ENCODE measurements around the gene SLC24A5.

The SLC24A5 gene

DNA sequence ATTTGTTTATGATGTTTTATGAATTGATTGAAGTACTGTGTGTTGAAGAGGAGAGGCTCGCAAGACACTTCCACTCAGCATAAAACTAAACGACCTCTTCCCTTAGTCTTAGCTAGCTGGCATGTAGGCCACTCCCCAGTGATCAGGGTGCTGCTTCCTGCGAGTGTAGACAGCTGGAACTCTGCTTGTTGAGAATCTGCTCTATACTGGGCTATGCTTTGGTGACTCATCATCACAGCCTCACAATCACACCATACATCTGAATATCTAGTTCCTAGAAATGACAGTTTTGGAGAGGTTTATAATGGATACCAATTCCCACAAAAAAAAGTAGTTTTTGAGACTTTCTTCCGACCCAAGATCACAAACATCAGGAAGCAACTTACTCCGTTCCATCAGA lies 1.5 kb upstream of the SLC24A5 start:
- DNase-seq: no peak

DNA sequence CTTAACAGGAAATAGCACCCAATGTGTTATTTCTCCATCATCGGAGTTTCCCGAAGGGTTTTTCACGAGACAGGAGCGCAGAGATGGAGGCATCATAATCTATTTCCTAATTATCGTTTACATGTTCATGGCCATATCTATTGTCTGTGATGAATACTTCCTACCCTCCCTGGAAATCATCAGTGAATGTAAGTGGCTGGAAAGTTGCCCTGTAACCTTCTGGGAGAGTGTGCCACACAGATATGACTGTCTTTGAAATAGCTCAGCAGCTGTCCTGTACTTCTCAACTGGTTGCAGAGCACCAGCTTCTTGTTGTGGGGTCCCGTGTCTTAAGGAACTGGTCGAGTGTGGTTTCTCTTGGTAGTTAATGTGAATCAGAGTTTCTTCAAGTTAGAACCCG lies 1.1 kb downstream of the SLC24A5 start:
- DNase-seq: no peak

- no peak for DNase-seq
Measured at GRCh38 chr15:48126667-48127355, 6.0 kb downstream of the SLC24A5 start.

- DNase-seq: no peak
Measured at GRCh38 chr15:48131324-48131723, 10.5 kb downstream of the SLC24A5 start.

- no peak for DNase-seq
Measured at GRCh38 chr15:48132874-48133273, 12.1 kb downstream of the SLC24A5 start.

- DNase-seq: no peak
Measured at GRCh38 chr15:48143856-48144255, 23.1 kb downstream of the SLC24A5 start.

DNA sequence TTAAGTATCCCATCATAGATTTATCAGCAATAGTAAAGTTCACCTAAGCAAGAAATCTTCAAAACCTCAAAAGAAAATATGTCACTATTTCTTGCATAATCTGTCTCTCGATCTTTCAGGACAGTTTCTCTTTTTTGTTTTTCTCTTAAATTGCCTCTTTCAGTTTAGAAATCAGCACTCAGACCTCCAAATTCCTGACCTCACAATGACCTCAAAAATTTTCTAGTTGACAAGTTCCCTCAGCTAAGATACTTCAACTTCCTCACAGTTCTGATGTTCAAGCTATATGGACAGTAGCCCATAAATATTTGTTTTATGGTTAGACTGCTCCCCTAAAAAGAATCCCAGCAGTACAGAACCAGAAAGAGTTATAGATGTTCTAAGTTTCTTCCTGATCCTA lies 24.1 kb downstream of the SLC24A5 start:
- no peak for DNase-seq

DNA sequence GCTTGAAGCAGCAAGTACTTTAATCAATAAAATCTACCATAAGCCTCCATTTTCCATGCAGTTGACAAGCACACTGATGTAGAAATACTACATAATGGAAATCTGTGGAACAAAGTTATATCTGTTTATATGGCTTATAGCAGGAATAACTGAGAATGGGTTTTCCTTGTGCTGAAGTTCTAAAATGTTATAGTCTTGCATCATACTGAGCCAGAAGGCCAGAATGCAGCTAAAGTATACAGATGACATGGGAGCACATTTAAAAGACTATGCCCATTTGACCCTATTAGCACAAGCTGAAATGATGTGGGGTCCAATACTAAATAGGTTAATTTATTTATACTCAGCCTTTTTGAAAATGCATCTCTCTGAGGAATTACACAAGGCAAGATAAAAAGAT lies 25.1 kb downstream of the SLC24A5 start:
- no peak for DNase-seq

- DNase-seq: no peak
Measured at GRCh38 chr15:48147358-48147757, 26.6 kb downstream of the SLC24A5 start.

DNA sequence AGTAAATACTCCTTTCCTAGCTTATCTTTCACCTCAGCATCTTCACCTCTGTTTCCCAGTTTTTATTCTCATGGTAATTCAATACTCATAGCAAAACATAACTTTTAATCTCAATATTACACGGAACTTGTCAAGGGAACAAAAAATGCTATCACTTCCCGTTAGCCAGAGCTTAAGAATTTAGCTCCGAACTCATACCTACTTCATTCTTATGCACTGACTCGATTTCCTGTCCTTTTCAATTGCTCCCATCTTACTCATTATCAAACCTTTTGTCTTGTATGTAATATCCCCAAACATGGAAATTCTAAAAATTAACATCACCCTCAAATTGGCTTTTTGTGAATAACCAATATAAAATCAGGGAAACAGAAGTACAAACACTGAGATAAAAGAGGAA lies 29.1 kb downstream of the SLC24A5 start:
- no peak for DNase-seq

GRCh38 chr15:48153526-48153925 lies 32.7 kb downstream of the SLC24A5 start:
- no peak for DNase-seq

DNA sequence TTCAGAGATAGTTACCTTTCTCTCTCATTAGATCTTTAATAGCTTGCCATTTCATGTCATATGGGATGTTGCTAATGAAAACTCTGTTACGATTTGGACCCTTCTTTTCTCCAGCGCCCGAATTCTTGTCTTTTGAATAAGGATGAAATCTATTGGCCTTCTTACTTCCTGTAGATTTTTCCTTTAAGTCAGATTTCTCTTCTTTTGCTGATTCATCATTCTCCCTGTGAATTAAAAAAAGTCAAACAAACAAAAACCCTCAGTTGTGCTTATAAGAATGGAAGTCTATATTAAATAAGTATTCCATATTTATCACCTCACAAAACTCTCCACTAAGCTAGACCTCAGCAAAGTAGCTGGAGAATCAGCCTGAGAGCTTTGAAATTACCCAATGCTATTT lies 47.8 kb downstream of the SLC24A5 start:
- no peak for DNase-seq

DNA sequence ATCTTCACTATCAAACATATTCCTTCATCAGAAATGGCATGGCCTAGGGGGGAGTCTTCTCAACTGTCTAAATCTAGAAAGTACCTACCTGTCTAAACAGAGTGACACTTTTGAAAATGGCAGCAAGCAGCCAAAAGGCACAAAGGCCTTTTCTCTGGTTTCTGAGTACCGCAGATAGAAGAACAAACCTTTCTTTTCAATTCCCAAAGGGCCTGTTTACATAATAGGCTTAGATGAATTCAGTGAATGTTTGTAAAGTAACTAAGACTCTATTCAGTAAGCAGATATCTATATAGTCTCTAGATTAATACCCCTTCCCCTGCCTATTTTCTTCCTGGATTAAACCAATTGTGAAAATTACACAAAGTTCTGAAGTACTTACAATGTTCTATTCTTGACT lies 50.2 kb downstream of the SLC24A5 start:
- DNase-seq: no peak

GRCh38 chr15:48175126-48175525 lies 54.3 kb downstream of the SLC24A5 start:
- DNase-seq: no peak

DNA sequence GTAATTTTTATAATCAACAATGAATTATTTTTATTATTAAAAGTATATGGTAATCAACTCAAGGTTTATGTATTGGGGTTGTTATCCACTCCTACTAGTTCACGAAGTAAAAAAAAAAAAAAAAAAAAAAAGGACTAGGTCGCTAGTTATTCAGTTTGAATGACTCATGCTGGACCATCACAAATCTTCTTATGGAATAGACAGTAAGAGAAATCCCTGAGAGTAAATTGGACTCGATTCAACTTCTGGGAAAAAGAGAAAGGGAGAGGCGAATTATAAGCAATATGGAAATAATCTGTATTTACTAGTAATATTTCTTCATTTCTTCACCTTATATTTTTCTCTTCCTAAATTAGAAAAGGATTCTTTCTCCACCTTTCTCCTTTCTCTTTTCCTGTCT lies 55.3 kb downstream of the SLC24A5 start:
- DNase-seq: no peak

DNA sequence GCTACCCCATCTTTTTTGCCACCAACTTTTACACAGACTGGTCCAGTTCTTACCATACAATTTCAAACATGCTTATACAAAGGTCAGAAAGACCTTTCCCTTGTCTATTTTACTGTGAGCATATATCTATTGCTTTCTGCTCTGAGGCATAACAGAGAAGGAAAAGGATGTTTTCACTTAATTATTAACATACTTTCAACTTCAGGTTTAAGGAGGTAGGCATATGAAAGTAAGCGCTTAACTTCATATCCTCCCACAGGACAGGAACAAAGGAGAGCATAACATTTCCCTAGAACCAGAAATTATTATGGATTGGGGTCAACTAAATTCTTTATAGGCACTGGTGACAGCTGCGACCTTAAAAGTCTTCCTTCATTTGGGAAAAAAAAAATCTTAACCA lies 56.2 kb downstream of the SLC24A5 start:
- no peak for DNase-seq

- DNase-seq: no peak
Measured at GRCh38 chr15:48177383-48177765, 56.6 kb downstream of the SLC24A5 start.

DNA sequence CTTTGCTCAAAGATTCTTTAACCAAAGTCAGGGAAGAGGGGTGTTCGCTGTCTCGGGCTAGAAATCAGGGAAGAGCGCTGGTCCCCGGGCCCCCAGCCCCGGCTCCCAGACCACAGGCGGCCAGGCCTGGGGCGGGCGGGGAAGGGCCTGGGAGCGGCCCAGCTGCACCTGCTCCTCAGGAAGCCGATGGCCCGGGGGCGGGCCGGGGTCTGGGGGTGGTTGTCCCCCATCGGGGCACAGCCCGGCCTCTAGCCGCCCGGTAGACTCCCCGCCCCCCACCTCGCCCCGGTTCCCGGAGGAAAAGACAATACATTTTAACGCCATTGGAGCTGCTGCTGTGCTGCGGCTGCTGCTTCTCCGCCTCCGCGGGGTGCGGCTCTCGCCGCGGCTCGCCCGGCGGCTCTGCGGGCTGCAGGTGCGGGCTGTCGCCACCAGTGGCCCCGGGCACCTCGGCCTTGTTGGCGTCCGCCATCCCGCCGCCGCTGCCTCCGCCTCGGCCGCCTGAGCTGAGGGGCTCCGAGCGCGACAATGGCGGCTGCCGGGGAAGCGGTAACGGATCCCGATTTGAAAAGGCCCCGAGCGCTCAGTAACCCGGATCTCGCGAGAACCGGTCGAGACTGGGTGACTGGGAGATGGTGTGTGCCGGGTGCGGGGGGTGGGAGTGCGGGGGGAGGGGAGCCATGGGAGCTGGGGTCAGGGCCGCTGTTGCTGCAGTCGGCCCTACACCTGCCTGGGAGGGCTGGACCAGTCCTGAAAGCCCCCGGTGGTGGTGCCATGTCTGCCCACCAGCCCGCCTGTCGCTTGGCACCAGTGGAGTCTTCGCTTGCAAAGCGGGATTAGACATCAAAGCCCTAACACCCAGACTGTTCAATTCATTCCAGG lies 57.2 kb downstream of the SLC24A5 start, which contains the start of gene MYEF2:
TSS of gene MYEF2 (minus strand) at position 530 of the 882 bp plus-strand sequence. CDS start at position 472, 58 bp downstream.
- peak; percentile 90 for DNase-seq

DNA sequence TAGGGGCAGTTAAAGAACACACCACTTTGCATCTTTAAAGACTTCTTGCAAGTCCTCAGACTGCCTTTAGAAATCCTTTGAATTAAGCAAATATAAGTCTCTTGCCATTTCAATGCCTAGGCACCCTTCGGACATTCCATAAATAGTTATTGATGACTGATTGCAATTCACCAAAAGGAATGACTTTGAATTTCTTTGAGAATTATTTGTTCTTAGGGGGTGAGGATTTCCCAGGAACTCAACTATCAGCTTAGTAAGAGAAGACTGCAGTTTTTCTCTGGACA lies 57.8 kb downstream of the SLC24A5 start:
- no peak for DNase-seq

- DNase-seq: no peak
Measured at GRCh38 chr15:48182749-48183148, 62.0 kb downstream of the SLC24A5 start.

DNA sequence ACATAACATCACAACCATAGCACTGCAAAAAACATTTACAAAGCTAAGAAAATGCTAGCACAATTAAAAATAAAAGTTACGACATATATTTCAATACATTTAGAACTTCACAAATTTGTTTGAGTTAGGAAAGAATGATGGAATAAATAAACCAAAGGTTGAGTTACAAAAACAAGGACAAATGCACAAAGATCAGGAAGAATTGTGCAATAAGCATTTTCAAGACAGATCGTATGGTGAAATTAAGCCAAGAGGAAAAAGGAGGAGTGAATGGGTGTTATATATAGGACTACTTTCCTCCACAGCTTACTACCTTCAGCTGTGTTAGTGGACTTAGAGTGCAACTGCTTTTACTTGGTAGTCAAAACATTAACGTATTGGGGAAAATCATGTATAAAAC lies 64.7 kb downstream of the SLC24A5 start:
- DNase-seq: no peak

DNA sequence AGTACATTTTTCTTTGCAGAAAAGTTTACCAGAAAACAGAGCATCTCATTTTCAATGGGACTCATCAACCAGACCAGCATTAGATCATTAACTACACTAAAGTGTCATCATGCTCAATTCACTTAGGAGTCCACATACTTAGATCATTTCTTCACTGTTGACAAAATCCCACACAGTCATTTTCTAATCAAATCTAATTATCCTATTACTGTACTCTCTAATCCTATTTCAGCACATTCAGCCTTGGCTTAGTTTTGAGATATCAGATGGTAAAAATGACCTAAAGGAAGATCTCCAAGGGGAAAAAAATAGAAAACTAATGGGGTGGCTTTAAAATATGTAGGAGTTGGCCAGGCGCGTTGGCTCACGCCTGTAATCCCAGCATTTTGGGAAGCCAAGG lies 65.5 kb downstream of the SLC24A5 start:
- no peak for DNase-seq

DNA sequence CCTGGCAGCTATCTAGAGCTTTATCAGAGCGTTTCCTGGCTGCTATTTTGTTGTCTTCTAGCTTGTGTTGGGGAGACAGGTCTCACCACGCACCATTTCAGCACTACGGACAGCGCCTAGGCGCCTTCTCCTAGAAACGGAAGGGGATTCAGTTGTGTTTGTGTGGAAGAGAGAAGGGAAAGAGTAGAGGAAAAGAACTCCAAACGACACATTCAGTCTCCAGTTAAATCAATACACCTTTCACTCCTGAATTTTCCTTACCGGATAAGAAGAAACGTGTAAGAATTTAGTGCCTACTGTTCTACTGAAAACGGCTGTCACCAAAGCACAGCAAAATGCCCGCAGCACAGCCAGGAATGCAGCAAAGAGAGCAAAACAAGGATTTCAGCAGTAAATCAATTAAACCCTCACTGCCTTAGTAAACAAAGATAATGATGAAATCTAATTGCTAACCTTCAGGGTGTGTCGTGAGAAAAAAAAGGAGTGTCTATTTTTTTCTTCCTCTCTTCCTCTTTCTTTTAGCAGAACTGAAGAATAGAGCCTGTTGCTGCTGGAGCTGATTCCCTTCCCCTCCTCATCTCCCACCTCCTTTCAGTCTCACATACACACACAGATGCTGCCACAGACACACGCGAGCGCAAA lies 70.3 kb downstream of the SLC24A5 start:
- peak; percentile 88 for DNase-seq

DNA sequence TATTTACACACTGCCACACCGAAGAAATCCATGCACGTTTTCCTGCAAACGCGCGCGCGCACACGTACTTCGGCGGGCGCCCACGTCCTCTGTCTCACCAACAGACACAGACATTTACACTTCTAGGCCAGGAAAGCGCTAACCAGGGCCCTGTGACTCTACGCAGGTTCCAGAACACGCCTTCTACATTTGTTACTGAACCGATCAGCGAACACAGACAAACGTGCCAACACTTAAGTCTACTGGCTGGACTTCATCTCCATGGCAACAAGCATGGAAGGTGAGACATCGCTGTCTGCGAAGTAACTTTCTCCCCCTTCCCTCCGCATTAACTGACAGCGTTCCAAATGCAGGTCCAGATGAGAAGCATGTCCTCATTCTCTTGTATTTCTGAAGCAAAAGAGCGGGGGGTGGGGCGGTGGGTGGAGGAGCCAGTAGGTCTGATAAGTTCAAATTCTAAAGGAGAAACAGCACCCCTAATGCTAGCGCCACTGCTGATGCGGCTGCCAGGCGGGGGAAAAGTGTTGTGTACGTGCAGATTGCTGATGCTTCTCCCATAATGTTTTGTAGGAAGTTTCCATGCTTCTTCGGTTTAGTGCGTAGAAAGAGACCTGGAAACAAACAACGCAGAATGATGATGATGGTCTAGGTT lies 70.9 kb downstream of the SLC24A5 start, which contains the start of gene CTXN2:
TSS of gene CTXN2 (plus strand) at position 92 of the 652 bp plus-strand sequence. CDS start 9,636 bp downstream, outside the sequence.
- peak; percentile 53 for DNase-seq

All from islet precursor cell (in vitro differentiated cells).